ENCODE data around the gene TAS1R2.

GRCh38 chr1:18798533-18798932, 60.9 kb downstream of the TAS1R2 start:
- TF ChIP-seq REST (IDR thresholded peaks at IDR 0.05; ENCODE audit: unreplicated experiment) (no peak), CTCF (conservative IDR thresholded peaks at IDR 0.05; ENCODE audit: low read depth in 2 of 2) (no peak), ETS1 (IDR thresholded peaks at IDR 0.05) (no peak), EZH2 (IDR thresholded peaks at IDR 0.05; ENCODE audit: low read depth, unreplicated experiment) (no peak), EZH2phosphoT487 (IDR thresholded peaks at IDR 0.05; ENCODE audit: unreplicated experiment) (no peak), ZNF114 (CRISPR knock-in tag; IDR thresholded peaks at IDR 0.05) (no peak), NANOG (IDR thresholded peaks at IDR 0.05; ENCODE audit: borderline replicate concordance) (no peak), CREB1 (CRISPR knock-in tag; IDR thresholded peaks at IDR 0.05; ENCODE audit: low read depth) (no peak)

All from GM23338 (cell line).